ENCODE measurements around the gene CLEC2D. TPM values are rescaled to one million over a fixed set of nuclear protein-coding genes. Genes with fewer than 3 reads are reported as not detected.
"Not testable (repeated sequence)": the region's sequence is repeated elsewhere in the genome, so short reads cannot be mapped to it uniquely, and the experiment has no call there.

CLEC2D gene
- total RNA-seq, 1 experiment from 2014 or later, result 2.1 TPM

DNA sequence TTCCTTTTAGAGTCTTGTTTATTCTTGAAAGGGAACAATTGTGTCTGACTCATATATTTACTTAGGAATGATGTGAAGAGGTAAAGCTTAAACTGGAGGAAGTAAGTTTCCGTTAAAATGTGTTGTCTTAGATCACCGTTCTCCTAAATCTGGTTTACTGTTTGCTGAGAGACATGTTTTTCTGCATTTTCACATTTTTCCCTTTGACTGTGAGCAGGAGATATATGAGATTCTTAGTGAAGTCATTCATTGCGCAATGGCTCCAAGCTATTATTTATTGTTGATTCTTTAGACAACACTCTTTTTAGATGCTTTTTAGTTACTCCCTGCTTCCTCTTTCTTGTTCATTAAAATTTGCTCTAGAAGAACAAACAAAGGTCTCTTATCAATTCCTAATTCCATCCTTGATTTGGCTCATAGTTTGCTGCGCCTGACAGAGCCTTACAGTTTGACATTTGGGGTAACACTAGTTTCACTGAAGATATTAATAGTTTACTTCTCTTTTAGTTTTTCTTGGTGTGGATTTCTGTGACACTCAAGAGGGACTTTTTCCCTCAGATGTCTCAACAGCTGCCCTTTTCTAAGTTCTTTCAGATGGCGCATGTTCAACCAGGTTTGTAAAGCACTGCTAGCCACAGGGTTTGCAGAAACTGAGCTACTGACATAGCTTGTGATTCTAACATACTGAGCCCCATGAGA is 52.0 kb downstream of the CLEC2D start:
- Histone ChIP-seq H3K4me1 (no peaks in the 10 kb centered on the region), H3K27ac (no peak overlapping the region), H3K36me3 (no peaks in the 10 kb centered on the region), H3K4me3 (no peak overlapping the region), H3K27me3 (no peaks in the 10 kb centered on the region), H3K9me3 (replicated peaks) (no peaks in the 10 kb centered on the region)
- no peak for DNase-seq

DNA sequence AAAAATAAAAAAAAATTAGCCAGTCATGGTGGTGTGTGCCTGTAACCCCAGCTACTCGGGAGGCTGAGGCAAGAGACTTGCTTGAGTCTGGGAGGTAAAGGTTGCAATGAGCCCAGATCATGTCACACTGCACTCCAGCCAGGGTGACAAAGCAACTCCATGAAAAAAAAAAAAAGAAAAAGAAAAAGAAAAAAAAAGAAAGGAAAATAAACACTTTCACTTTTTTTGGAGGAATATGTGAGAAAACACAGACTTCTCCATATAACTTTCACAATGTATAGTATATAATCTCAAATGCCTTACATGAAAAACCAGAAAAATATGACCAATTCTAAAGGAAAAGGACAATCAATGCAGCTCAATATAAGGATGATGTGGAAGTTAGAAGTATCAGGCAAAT is 54.5 kb downstream of the CLEC2D start:
- H3K4me3 ChIP-seq, result no peak overlapping the region
- no peaks in the 10 kb centered on the region for H3K4me1 ChIP-seq
- H3K9me3 ChIP-seq (replicated peaks), result no peaks in the 10 kb centered on the region
- H3K27me3 ChIP-seq, result no peaks in the 10 kb centered on the region
- H3K36me3 ChIP-seq, result no peaks in the 10 kb centered on the region
- H3K27ac ChIP-seq, result no peak overlapping the region
- no peak for DNase-seq

DNA sequence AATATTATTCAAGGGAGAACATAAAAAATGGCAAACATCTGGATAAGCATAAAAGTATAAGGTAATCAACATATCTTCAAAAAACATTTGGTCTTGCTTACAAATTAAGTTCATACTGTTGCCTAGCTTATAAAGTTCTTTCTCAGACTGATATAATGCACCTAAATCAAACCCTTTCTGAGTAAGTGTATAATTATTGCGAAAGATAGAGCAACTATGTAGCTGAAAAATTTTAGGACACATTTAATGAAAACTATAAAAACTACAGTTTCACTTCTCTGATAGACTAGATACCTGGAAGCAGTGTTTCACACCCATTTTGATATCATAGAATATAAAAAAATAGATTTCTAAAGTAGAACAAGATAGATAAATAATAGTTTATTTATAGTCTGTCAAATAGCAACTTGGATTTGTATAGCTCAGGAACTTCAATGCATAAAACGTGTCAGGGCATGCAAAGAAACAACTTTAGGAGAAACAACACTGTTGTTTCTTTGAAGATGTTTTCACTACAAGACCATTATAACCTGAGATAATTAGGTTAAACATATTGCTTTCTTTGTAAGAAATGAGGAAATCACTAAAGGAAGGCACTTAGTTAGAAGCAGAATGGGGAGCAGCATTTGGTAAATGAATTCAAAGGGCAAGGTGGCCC is 55.8 kb downstream of the CLEC2D start:
- H3K36me3 ChIP-seq, result no peaks in the 10 kb centered on the region
- no peak overlapping the region for H3K27ac ChIP-seq
- no peak for DNase-seq
- H3K4me3 ChIP-seq, result no peak overlapping the region
- no peaks in the 10 kb centered on the region for H3K27me3 ChIP-seq
- no peaks in the 10 kb centered on the region for H3K9me3 ChIP-seq (replicated peaks)
- no peaks in the 10 kb centered on the region for H3K4me1 ChIP-seq

DNA sequence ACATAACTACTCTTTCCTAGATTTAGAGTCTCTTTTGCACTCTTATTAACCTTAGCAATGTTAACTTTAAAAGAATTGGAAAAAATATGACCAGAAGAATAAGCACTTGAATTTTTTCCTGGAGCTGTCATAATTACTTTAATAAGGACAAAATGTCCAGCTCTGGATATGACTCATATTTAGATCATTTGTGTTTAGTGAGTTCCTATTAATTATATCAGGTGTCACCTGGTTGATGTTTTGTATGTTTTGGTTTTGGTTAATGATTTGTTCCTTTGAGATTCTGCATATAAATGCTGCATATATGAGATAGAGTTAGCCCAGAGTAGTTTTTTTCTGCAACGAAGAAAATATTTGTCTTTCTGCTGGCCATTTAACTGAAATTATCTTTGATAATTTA is 58.3 kb downstream of the CLEC2D start:
- Histone ChIP-seq H3K27ac (no peak overlapping the region), H3K4me3 (no peak overlapping the region), H3K27me3 (no peaks in the 10 kb centered on the region; the same call in 1 of the 2 replicates), H3K9me3 (replicated peaks) (no peaks in the 10 kb centered on the region), H3K36me3 (no peaks in the 10 kb centered on the region), H3K4me1 (no peaks in the 10 kb centered on the region)
- DNase-seq, result no peak

DNA sequence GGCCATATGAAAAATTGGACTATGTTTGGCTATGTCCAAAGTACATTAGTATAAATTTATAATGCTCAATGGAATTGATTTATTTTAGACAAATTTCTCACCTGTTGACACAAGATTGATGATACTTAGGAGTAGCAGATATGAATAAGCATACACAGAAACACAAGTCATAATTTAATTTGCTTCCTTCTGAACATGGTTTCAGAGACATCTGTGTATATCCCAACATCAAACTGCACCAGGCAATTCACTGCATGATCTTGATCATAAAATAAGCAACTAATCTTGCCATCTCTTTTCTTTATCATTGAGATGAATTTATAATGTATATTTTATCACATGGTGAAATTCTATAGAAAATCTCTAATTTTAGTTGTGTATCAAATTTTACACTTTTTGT is 59.6 kb downstream of the CLEC2D start:
- Histone ChIP-seq H3K27me3 (no peaks in the 10 kb centered on the region; the same call in 1 of the 2 replicates), H3K4me3 (no peak overlapping the region), H3K36me3 (no peaks in the 10 kb centered on the region), H3K9me3 (replicated peaks) (no peaks in the 10 kb centered on the region), H3K4me1 (no peaks in the 10 kb centered on the region), H3K27ac (no peak overlapping the region)
- no peak for DNase-seq

DNA sequence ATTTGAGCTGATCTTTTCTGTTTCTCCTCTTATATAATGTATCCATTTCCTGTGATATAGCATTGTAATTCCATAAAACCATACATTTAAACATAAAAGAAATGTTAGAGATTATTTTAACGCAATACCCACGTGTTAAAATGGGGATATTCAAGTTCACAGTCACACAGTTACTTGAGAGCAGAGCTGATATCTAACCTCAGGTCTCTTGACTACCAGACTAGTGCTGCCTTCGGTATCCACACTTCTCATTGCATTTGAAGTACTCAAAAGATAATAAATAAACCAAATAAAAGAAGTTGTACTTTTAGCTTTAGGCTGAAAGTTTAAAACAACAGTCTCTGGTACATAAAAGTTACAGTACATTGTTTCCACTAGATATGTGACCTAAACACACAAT is 60.5 kb downstream of the CLEC2D start:
- H3K4me1 ChIP-seq, result no peaks in the 10 kb centered on the region
- H3K27ac ChIP-seq, result no peak overlapping the region
- H3K9me3 ChIP-seq (replicated peaks), result no peaks in the 10 kb centered on the region
- H3K27me3 ChIP-seq, result no peaks in the 10 kb centered on the region; the same call in 1 of the 2 replicates
- no peak for DNase-seq
- no peaks in the 10 kb centered on the region for H3K36me3 ChIP-seq
- H3K4me3 ChIP-seq, result no peak overlapping the region

DNA sequence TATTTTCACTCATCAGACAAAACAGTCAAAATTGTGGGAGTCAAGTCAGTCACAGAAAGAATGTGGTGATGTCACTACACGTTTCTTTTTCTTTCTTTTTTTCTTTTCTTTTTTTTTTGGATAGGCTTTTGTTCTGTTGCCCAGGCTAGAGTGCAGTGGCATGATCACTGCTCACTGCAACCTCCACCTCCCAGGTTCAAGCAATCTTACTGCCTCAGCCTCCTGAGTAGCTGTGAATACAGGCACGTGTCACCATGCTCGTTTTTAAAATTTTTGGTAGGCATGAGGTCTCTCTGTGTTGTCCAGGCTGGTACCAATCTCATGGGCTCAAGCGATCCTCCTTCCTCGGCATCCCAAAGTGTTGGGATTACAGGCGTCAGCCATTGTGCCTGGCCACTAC is 61.1 kb downstream of the CLEC2D start:
- no peaks in the 10 kb centered on the region for H3K4me1 ChIP-seq
- no peak overlapping the region for H3K27ac ChIP-seq
- H3K4me3 ChIP-seq, result no peak overlapping the region
- no peaks in the 10 kb centered on the region; the same call in 1 of the 2 replicates for H3K27me3 ChIP-seq
- no peak for DNase-seq
- H3K9me3 ChIP-seq (replicated peaks), result no peaks in the 10 kb centered on the region
- H3K36me3 ChIP-seq, result no peaks in the 10 kb centered on the region

DNA sequence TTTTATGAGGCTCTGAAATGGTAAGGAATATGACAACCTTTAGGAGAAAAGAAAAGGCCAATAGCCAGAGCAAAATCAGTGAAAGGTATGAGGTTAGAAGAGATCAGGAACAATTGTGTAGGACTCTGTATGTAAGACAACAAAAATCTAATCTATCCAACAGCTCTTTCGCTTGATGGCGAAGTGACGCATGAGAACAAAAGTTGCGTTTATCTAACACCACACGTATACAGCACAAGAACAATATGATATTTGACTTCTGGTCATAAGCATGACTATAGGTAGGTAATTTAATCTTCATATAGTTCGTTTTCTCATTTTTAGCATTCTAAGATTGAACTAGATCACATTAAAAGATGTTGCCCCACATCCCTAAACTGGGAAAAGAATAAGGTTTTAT is 61.9 kb downstream of the CLEC2D start:
- Histone ChIP-seq H3K9me3 (replicated peaks) (no peaks in the 10 kb centered on the region), H3K27ac (no peak overlapping the region), H3K4me1 (no peaks in the 10 kb centered on the region), H3K36me3 (no peaks in the 10 kb centered on the region), H3K4me3 (no peak overlapping the region), H3K27me3 (no peaks in the 10 kb centered on the region; the same call in 1 of the 2 replicates)
- DNase-seq, result no peak

DNA sequence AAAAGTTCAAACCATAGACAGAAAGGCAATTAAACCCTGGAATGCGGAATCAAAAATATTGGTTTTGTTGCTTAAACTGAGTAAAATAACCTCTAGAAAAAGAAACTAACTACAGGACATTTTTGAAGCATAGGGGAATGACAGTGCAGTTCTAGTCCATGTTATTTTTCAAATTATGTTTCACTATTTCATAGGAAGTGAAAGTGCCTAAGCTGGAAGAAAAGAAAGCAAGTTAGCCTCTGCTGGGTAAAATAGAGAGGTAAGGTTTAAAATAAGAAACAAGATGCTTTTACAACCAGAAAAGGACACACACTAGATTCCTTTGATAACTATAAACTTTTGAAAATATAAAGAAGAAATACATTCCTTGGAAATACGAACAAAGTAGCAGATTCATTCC is 62.3 kb downstream of the CLEC2D start:
- Histone ChIP-seq H3K4me3 (no peak overlapping the region), H3K4me1 (no peaks in the 10 kb centered on the region), H3K27ac (no peak overlapping the region)

DNA sequence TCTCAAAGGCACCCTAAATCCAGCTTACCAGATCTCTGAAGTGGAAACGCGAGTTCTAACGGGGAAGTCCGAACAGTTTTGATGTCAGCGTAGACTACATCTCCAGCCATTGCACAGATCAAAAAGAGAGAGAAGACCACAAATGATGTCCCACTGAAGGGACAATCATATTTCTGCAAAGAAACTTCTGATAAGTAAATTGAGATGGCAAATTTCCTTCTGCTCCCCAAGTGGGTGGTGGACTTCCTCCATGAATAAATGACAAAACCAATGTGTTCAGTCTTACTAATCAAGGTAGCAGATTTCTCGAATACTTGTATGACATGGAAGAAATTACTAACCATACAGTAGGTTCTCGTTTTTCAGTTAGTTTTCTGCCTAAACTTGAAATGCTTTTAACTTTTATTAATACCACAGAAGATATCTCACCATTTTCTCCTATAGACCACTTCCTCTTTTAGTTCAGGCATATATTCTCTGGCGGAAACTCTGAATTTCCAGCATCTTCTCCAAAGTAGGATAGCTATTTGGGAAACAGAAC is 63.5 kb downstream of the CLEC2D start, which contains the start of gene CLECL1:
Gene CLECL1 (minus strand): TSS at position 177 of the 541 bp plus-strand sequence.
- Histone ChIP-seq H3K27me3 (no peaks in the 10 kb centered on the region; the same call in 1 of the 2 replicates), H3K27ac (no peak within 1 kb of the TSS), H3K4me3 (no peak within 1 kb of the TSS), H3K36me3 (no peaks in the 10 kb centered on the region), H3K4me1 (no peaks in the 10 kb centered on the region), H3K9me3 (replicated peaks) (no peaks in the 10 kb centered on the region)
- DNase-seq, result no peak

More for the DNA sequence above, 62.3 kb downstream of the CLEC2D start:
- DNase-seq, result no peak
- H3K27me3 ChIP-seq, result no peaks in the 10 kb centered on the region; the same call in 1 of the 2 replicates
- H3K9me3 ChIP-seq (replicated peaks), result no peaks in the 10 kb centered on the region
- no peaks in the 10 kb centered on the region for H3K36me3 ChIP-seq

DNA sequence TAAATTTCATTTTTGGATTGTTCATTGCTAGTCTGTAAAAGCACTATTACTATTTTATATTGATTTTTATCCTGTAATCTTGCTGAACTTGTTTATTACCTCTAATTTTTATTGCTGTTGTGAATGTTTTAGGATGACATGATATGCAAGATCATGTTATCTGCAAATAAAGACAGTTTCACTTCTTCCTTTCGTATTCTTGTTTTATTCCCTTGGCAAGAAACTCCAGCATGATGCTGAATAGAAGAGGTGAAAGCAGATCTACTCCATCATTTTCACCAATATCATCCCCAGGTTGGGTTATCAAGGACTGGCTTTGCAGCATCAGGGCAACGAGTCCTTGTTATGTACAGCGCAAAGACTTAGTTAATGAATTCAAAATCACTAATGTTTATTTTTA is 66.1 kb downstream of the CLEC2D start:
- Histone ChIP-seq H3K9me3 (replicated peaks) (no peaks in the 10 kb centered on the region), H3K4me1 (no peaks in the 10 kb centered on the region), H3K27me3 (no peaks in the 10 kb centered on the region; the same call in 1 of the 2 replicates), H3K27ac (no peak overlapping the region), H3K36me3 (no peaks in the 10 kb centered on the region), H3K4me3 (no peak overlapping the region)
- no peak for DNase-seq

DNA sequence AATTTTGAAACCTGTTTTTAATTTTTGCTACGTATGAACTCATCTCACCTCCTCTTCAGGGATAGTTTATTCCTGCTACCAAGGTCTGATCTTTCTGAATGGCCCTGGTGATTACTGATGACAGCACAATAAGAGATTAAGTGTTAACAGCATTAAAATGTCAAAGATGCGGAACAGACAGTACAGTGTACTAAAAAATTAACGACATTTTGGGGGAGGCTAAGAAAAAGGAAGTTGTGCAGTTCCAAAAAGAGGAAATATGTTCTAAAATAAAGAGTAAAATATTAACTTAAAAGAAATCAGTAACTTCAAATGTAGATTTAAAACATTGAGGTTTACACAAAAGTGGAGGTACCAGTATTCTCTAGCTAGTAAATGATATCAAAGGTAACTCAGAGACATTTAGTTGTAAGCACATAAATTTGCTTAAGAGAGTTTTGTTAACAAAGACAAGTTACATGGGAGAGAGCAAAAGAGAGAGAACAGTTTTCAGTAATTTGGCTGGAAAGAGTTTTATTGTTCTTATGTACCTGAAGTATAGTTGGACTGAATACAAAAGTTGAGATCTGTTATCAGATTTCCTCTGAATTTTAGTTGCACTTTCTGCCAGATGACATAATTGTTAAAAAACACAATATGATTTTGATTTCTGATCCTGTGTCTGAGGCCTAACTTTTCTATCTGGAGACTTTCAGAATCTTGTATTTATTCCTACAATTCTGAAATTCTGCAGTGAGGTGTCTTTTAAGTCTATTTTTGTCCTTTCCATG is 67.6 kb downstream of the CLEC2D start:
- no peaks in the 10 kb centered on the region for H3K4me1 ChIP-seq
- H3K4me3 ChIP-seq, result no peak overlapping the region
- H3K9me3 ChIP-seq (replicated peaks), result no peaks in the 10 kb centered on the region
- H3K36me3 ChIP-seq, result no peaks in the 10 kb centered on the region
- no peak for DNase-seq
- no peak overlapping the region for H3K27ac ChIP-seq
- H3K27me3 ChIP-seq, result 0 out of 2 replicates have a peak, but pooled peaks cover 3% of the 10 kb centered on the region

DNA sequence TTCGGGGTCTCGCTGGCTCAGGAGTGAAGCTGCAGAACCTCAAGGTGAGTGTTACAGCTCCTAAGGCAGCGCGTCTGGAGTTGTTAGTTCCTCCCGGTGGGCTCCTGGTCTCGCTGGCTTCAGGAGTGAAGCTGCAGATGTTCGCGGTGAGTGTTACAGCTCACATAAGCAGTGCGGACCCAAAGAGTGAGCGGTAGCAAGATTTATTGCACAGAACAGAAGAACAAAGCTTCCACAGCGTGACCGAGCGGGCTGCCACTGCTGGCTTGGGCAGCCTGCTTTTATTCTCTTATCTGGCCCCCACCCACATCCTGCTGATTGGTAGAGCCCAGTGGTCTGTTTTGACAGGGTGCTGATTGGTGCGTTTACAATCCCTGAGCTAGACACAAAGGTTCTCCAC is 69.4 kb downstream of the CLEC2D start:
- DNase-seq; H3K9me3 ChIP-seq (replicated peaks); H3K27me3 ChIP-seq; H3K27ac ChIP-seq; H3K4me3 ChIP-seq; H3K4me1 ChIP-seq; H3K36me3 ChIP-seq: not testable (repeated sequence)

DNA sequence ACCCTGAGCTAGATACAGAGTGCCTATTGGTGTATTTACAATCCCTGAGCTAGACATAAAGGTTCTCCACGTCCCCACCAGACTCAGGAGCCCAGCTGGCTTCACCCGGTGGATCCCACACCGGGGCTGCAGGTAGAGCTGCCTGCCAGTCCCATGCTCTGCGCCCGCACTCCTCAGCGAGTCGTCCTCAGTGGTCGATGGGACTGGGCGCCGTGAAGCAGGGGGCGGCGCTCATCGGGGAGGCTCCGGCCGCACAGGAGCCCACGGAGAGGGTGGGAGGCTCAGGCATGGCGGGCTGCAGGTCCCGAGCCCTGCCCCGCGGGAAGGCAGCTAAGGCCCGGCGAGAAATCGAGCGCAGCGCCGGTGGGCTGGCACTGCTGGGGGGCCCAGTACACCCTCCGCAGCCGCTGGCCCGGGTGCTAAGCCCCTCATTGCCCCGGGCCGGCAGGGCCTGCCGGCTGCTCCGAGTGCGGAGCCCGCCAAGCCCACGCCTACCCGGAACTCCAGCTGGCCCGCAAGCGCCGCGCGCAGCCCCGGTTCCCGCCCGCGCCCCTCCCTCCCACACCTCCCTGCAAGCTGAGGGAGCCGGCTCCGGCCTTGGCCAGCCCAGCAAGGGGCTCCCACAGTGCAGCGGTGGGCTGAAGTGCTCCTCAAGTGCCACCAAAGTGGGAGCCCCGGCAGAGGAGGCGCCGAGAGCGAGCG is 70.0 kb downstream of the CLEC2D start:
- not testable (repeated sequence) for H3K4me1 ChIP-seq; H3K4me3 ChIP-seq; H3K27ac ChIP-seq; DNase-seq; H3K27me3 ChIP-seq; H3K36me3 ChIP-seq; H3K9me3 ChIP-seq (replicated peaks)
